ENCODE data around the gene MGRN1.
A peak's percentile ranks its signal among the peaks of the same experiment; 100 is the strongest.

The MGRN1 gene

GRCh38 chr16:4689864-4690704 lies 65.5 kb downstream of the MGRN1 start:
- DNase-seq, result no peak

- DNase-seq, result no peak
Observed at GRCh38 chr16:4690946-4691665, 66.5 kb downstream of the MGRN1 start.

- DNase-seq, result no peak
Observed at GRCh38 chr16:4691666-4692412, 67.2 kb downstream of the MGRN1 start.

GRCh38 chr16:4692460-4693295 lies 68.1 kb downstream of the MGRN1 start:
- no peak for DNase-seq

- DNase-seq, result peak; percentile 93
Observed at GRCh38 chr16:4693296-4693955, 68.8 kb downstream of the MGRN1 start, which contains the start of gene NUDT16L1. NUDT16L1 (plus strand) TSS chr16:4693562; CDS start chr16:4693727, 165 bp downstream.

GRCh38 chr16:4693956-4694641 lies 69.5 kb downstream of the MGRN1 start:
- DNase-seq, result no peak

- peak; percentile 6 for DNase-seq
Observed at GRCh38 chr16:4694642-4695451, 70.2 kb downstream of the MGRN1 start.

GRCh38 chr16:4695473-4696171 lies 71.0 kb downstream of the MGRN1 start:
- no peak for DNase-seq

- no peak for DNase-seq
Observed at GRCh38 chr16:4696172-4696904, 71.7 kb downstream of the MGRN1 start.

GRCh38 chr16:4696905-4697847 lies 72.5 kb downstream of the MGRN1 start:
- DNase-seq, result no peak

- no peak for DNase-seq
Observed at GRCh38 chr16:4697848-4698291, 73.2 kb downstream of the MGRN1 start.

GRCh38 chr16:4698321-4699045 lies 73.9 kb downstream of the MGRN1 start:
- DNase-seq, result no peak

GRCh38 chr16:4699046-4699556 lies 74.5 kb downstream of the MGRN1 start:
- DNase-seq, result no peak

GRCh38 chr16:4700380-4700996 lies 75.9 kb downstream of the MGRN1 start:
- no peak for DNase-seq

GRCh38 chr16:4700997-4701743 lies 76.5 kb downstream of the MGRN1 start:
- no peak for DNase-seq
